Thyroid gland (tissue), 4 donors: ENCODE measurements around the gene LSM4. TPM values are rescaled to one million over a fixed set of nuclear protein-coding genes. Genes with fewer than 3 reads are reported as not detected.

Source experiments
- DNase-seq, 2 donors: peaks; one replicate each; pipeline ENCODE4 v3.0.0-alpha.2; 2019
- H3K27ac ChIP-seq, 3 donors: fragments of 200-600 bp; sonication (generic); 1 replicate in 2 of 3; 2 replicates in 1 of 3; pipeline ENCODE4 v1.5.1; 2016 to 2019; ENCODE audit warnings: mild to moderate bottlenecking in 1 of 3, moderate library complexity in 1 of 3
- H3K27me3 ChIP-seq: fragments of 200-600 bp; sonication (generic); one replicate; pipeline ENCODE4 v1.5.1; 2019
- H3K36me3 ChIP-seq, 2 donors: fragments of 200-600 bp; sonication (generic); one replicate each; pipeline ENCODE4 v1.5.1; 2016 to 2019
- H3K4me1 ChIP-seq, 2 donors: fragments of 200-600 bp; sonication (generic); one replicate each; pipeline ENCODE4 v1.5.1; 2017 to 2019
- H3K4me3 ChIP-seq, 3 donors: fragments of 200-600 bp; sonication (generic); replicated peaks in 1 of 3; 1 replicate in 2 of 3; 2 replicates in 1 of 3; pipeline ENCODE4 v1.5.1; 2016; ENCODE audit warnings: mild to moderate bottlenecking in 1 of 3
- H3K9me3 ChIP-seq: fragments of 200-600 bp; sonication (generic); one replicate; pipeline ENCODE4 v1.5.1; 2017
- POLR2A ChIP-seq, 2 donors: fragments of 450-650 bp; IDR thresholded peaks; one replicate each; pipeline ENCODE4 v1.6.1; 2017; ENCODE audit warnings: antibody characterized with exemption in 2 of 2, mild to moderate bottlenecking in 2 of 2, moderate library complexity in 1 of 2
- WGBS, 2 donors: methylation state at CpG; one replicate each; pipeline ENCODE4 v1.1.5; 2017; 5-methylcytosine and 5-hydroxymethylcytosine counted together
- intact Hi-C: fragments of 100-400 bp; cut with DNase I; formaldehyde crosslinking; loops from one replicate; pipeline ENCODE4 v1.15.1; 2023
- total RNA-seq, 4 donors: library from RNA; depleted of rRNA; stranded (reverse); fragments of >200 nt; gene quantifications; one replicate each; pipeline ENCODE4 v1.2.3, GENCODE V29; 2016
- TF ChIP-seq, protein P1 (sequence below), 6 experiments: fragments of 200-600 bp in 3 of 6; fragments of 450-650 bp in 3 of 6; sonication (generic) in 3 of 6; IDR thresholded peaks; one replicate each; pipeline ENCODE4 v1.5.1; 2016 to 2019; ENCODE audit warnings: antibody characterized with exemption in 6 of 6, mild to moderate bottlenecking in 2 of 6, inconsistent platforms in 1 of 6, moderate library complexity in 1 of 6

The LSM4 gene
- total RNA-seq, 4 donors from 2014 or later, result 55.2 to 203 (median 140) TPM

DNA sequence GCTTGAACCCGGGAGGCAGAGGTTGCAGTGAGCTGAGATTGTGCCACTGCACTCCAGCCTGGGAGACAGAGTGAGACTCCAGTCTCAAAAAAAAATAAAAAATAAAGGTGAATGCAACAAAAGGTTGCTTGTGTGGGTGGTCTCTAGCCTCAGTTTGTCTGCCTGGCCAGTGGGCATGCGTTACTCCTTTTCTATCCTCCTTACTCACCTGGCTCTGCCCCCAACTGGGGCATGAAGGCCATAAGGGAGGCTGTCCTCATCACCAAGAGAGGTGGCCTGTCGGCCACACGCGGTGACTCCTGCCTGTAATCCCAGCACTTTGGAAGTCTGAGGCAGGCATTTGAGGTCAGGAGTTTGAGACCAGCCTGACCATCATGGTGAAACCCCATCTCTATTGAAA lies 39.5 kb downstream of the LSM4 start:
- 94 to 95% methylated on average over 5 of the region's 5 CpGs for WGBS, 2 donors
- no peak for TF ChIP-seq POLR2A (IDR thresholded peaks at IDR 0.05)
- TF ChIP-seq, protein P1, sequence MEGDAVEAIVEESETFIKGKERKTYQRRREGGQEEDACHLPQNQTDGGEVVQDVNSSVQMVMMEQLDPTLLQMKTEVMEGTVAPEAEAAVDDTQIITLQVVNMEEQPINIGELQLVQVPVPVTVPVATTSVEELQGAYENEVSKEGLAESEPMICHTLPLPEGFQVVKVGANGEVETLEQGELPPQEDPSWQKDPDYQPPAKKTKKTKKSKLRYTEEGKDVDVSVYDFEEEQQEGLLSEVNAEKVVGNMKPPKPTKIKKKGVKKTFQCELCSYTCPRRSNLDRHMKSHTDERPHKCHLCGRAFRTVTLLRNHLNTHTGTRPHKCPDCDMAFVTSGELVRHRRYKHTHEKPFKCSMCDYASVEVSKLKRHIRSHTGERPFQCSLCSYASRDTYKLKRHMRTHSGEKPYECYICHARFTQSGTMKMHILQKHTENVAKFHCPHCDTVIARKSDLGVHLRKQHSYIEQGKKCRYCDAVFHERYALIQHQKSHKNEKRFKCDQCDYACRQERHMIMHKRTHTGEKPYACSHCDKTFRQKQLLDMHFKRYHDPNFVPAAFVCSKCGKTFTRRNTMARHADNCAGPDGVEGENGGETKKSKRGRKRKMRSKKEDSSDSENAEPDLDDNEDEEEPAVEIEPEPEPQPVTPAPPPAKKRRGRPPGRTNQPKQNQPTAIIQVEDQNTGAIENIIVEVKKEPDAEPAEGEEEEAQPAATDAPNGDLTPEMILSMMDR (IDR thresholded peaks at IDR 0.05), result no peak
- Histone ChIP-seq H3K9me3 (no peaks in the 10 kb centered on the region), H3K4me1 (peaks cover 16 to 17% of the 10 kb centered on the region in 2 donors), H3K27me3 (no peaks in the 10 kb centered on the region), H3K27ac (peak overlapping the region in 2 of 3 donors; percentile 99 to 100), H3K4me3 (no peak overlapping the region), H3K36me3 (peaks cover 7 to 12% of the 10 kb centered on the region in 2 donors)
- no peak for DNase-seq
- intact Hi-C loops, result no loop called here

DNA sequence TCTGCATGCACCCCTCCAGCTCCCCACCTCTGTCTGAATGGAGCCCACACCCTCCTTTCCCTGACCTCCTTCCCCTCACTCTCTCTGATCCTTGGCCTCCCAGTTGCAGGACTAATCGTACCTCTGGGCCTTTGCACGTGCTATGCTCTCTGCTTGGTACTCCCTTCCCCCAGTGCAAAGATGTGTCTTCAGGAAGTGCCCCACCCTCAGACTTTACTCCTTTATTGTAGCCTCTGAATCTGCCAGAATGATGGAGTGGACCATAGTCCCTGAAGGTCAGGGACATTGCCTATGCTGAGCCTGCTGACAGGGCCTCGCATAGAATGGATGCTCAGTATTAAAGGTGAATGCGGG lies 40.1 kb downstream of the LSM4 start:
- Histone ChIP-seq H3K27me3 (no peaks in the 10 kb centered on the region), H3K27ac (peak overlapping the region; percentile 99 to 100 (median 100)), H3K4me1 (peaks cover 20 to 22% of the 10 kb centered on the region in 2 donors), H3K4me3 (peak overlapping the region in 1 of 3 donors; percentile 47), H3K9me3 (no peaks in the 10 kb centered on the region), H3K36me3 (peaks cover 11 to 12% of the 10 kb centered on the region in 2 donors)
- no peak for DNase-seq
- intact Hi-C loops, result no loop called here
- TF ChIP-seq, protein P1 (IDR thresholded peaks at IDR 0.05), result no peak
- WGBS, 2 donors, result 74 to 76% methylated on average over 4 of the region's 4 CpGs

DNA sequence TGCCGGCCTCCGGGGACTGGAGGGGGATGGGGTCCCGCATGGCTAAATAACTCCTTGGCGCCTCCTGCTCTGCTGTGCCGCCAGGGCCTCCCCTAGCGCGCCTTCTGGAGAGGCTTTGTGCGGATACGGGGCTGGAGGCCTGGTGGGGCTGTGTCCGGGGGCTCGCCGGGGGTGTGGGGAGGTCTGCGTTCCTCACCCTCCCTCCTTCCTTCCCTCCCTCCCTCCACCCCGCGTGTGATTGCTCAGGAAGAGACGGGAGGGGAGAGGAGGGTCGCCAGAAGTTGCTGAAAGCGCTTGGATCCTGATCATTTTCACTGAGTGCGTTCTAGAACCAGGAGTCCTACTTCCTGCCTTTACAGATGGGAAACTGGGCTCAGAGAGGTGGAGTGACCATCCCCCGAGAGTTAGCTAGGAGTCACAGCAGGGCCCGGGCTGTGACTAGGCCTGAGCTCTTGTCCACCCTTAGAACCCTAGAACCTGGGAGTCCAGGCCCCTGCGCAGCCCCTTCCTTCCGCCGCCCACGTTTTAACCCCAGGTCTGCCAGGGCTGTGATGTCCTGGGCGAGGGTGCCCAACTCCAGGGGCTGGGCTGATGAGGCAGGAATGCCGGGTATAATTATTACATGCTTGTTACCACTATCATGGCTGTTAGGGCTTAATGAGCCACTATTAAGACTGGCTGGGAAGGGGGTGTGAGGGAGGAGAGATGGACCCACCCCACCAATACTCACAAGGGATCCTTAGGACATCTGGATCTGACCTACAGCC lies 40.7 kb downstream of the LSM4 start:
- H3K27me3 ChIP-seq, result no peaks in the 10 kb centered on the region
- peak overlapping the region; percentile 99 to 100 (median 100) for H3K27ac ChIP-seq
- no peaks in the 10 kb centered on the region for H3K9me3 ChIP-seq
- peaks cover 23 to 26% of the 10 kb centered on the region in 2 donors for H3K4me1 ChIP-seq
- peak; percentile 51 to 56 for DNase-seq
- peak overlapping the region in 2 of 3 donors; percentile 47 to 50 for H3K4me3 ChIP-seq
- TF ChIP-seq, protein P1 (IDR thresholded peaks at IDR 0.05), result peak in 3 of 6 experiments; percentile 15 to 25 (median 16)
- peak in 1 of 2 donors; percentile 66 for TF ChIP-seq POLR2A (IDR thresholded peaks at IDR 0.05)
- H3K36me3 ChIP-seq, result peaks cover 11 to 12% of the 10 kb centered on the region in 2 donors
- 4 to 8% methylated on average over 6 to 20 of the region's 27 CpGs for WGBS, 2 donors
- intact Hi-C loops, result no loop called here

DNA sequence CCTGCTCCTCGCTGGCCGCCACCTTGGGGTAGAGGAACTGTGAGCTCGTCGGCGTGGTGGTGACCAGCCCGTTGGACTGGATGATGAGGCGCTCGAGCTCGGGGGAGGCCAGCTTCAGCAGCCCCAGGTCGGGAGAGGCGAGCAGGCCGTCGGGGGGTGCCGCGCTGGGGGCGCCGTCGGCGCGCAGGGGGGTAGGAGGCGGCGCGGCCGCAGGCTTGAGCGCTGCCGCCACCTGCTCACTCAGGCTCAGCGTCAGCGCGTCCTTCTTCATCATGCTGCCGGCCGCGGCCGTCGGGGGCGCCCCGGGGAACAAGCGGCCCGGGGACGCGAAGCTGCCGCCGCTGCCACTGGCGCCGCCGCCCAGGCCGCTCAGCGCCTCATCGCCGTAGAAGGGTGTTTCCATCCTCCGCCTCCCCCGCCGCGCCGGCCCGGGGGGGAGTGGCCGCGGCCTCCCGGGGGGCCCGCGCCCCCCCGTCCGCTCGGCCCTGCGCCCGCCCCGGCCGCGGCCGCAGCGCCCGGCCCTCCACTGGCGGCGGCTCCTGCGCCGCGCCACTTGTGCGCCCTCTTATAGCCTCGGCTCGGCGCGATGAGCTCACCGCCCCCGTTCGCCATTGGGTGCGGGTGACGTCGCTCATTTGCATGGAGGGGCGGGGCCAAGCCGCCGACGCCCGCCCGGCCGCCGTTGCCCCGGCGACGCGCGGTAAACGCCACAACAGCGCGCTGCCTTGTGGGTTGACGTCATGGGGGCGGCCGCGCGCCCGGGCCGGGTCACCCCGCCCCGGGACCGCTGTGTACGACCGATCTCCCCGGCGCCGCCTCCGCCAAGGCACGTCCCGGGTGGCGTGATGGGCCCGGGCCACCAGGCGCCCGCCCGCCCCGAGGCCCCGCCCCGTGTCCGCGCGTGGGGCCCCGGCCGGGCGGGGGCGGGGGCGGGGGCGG lies 41.5 kb downstream of the LSM4 start, which contains the start of gene JUND:
JUND (minus strand) TSS at position 541 of the 939 bp plus-strand sequence; CDS start at position 403, 138 bp downstream.
- Histone ChIP-seq H3K27me3 (no peaks in the 10 kb centered on the region), H3K4me1 (peaks cover 23 to 31% of the 10 kb centered on the region in 2 donors), H3K4me3 (peak within 1 kb of the TSS; percentile 99), H3K36me3 (peaks cover 11 to 12% of the 10 kb centered on the region in 2 donors), H3K27ac (peak within 1 kb of the TSS; percentile 100), H3K9me3 (no peaks in the 10 kb centered on the region)
- TF ChIP-seq POLR2A (IDR thresholded peaks at IDR 0.05), result peak; percentile 92 to 100
- TF ChIP-seq, protein P1 (IDR thresholded peaks at IDR 0.05), result no peak
- intact Hi-C loops, result no loop called here
- DNase-seq, result peak; percentile 99
- 0% methylated on average over 4 to 26 of the region's 138 CpGs for WGBS, 2 donors
